Dermis blood vessel endothelial cell (primary cell): Measurements from ENCODE around the gene GUCD1. TPM values are rescaled to one million over a fixed set of nuclear protein-coding genes. Genes with fewer than 3 reads are reported as not detected.
A peak's percentile ranks its signal among the peaks of the same experiment; 100 is the strongest.
"Not testable (repeated sequence)": the region's sequence is repeated elsewhere in the genome, so short reads cannot be mapped to it uniquely, and the experiment has no call there.

ENCODE experiments used
- DNase-seq: peaks from one replicate; pipeline ENCODE4 v3.0.0; 2010
- total RNA-seq: library from RNA; depleted of rRNA; stranded (reverse); fragments of >200 nt; gene quantifications from 2 replicates; pipeline ENCODE4 v1.2.3, GENCODE V29; 2014

Gene GUCD1
- total RNA-seq, result 284 and 311 TPM in 2 replicates

- peak; percentile 48 for DNase-seq
Measured at GRCh38 chr22:24554313-24555164, at the start of gene GUCD1. GUCD1 (minus strand) TSS chr22:24555138; CDS start chr22:24554991, 147 bp downstream.

DNA sequence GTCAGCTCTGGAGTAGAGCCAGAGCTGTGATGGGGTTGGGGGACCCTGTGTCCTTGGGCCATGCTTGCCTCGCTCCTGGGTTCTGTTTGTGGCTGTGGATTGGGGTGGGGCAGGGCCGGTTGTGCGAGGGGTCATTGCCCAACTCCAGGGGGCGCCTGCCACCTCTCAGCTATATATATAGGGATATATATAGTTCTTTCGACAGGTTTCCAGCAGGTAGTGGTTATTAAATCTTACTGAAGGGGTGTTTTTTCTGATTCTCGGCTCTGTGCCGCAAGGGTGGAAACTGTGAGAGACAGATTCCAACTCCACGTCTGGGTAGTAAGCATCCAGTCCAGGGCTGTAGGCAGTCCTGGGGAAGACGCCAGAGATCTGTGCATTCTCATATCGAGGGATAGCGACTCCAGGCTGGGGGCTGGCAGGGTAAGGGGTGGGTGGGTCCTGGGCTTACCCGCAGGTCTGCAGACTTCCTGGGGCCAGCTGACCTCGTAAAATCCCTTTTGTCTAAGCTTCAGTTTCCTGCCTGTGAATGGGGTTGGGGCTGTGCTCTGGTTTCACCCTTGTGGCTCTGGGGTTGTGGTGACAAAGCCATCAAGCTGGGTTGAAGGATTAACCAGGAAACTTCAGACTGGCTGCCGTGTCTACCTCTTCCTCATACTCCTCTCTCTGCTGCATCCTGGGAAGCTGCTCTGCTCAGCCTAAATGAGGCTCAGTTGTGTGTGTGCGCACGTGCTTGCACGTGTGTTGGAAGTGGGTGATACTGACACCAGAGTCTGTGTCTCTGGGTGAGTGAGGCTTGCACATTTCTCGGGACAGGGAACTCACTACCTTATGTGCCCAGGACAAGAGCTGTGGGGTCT lies 49.1 kb upstream of the GUCD1 start:
- not testable (repeated sequence) for DNase-seq

- DNase-seq, result not testable (repeated sequence)
Measured at GRCh38 chr22:24602847-24603769, 48.2 kb upstream of the GUCD1 start, which contains the start of gene GGT1. GGT1 (plus strand) TSS chr22:24603193; CDS start chr22:24611082, 7,889 bp downstream.

DNA sequence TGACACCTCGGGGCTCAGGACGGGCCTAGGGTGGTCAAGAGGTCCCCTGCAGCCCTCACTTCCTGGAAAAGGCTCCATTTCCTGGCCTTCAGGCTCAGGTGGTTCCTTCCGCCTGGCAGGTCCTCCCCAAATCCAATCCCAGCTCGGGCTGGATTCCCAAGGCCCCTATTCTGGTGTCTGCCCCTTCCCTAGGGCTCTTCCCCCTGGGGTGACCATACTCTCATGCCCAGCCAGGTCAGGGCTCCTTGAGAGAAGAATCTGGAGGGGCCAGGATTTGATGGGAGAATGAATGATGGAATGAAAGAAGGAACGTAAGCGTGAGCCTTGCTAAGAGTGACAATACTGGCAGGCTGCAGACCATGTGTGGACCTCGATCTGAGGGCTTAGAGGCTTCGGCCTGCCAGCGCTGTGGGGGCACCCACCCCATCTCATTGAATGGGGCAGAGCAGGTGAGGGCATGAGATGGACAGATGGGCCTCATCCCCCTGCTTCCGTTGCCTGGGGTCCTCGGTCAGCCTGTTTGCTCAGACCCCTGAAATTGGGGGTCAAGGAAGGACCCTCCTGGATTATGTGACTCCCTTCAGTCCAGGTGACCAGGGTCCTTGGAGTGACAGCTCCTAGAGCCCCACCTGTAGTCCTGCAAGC lies 47.3 kb upstream of the GUCD1 start:
- not testable (repeated sequence) for DNase-seq

DNA sequence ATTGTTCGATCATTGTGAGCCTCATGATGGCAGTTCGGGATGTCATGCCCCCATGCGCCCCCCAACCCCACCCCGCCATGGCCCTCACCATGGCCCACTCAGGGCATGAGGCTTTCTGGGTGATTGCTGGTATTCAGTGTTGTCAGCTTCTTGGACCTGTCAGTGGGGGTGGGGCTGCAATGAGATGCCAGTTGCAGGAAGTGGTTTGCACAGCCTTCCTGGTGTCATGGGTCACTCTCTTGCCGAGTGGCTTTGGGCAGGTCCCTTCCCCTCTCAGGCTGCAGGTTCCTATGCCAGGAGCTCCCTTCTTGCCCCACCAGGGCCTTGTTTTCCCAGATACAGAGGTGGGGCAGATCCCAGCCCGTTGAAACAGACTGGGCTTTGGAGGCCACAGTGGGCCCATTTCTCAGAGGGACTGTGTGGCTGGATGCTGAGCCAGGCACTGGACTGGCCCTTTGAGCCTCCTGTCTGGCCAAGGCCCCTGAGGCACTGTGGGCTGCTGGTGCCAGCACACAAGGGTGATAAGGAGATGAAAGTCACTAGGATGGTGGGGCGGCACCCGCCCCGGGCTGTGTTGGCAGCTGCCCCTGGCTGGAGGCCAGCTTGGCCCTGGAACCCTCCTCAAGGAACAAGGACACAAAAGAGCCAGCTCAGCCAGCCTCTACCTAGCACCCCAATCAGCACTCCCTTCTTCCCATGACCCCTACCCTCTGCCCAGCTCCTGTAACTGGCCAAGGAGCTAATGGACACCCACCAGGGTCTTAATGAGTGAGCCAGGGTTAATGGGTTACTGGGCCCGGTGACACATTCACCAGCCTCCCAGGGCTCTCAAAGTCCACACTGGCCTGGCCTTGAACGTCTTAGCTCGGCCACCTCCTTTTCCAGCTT lies 46.5 kb upstream of the GUCD1 start:
- DNase-seq, result no peak

GRCh38 chr22:24599958-24600715 lies 45.2 kb upstream of the GUCD1 start:
- not testable (repeated sequence) for DNase-seq

GRCh38 chr22:24599514-24599913 lies 44.6 kb upstream of the GUCD1 start:
- no peak for DNase-seq

DNA sequence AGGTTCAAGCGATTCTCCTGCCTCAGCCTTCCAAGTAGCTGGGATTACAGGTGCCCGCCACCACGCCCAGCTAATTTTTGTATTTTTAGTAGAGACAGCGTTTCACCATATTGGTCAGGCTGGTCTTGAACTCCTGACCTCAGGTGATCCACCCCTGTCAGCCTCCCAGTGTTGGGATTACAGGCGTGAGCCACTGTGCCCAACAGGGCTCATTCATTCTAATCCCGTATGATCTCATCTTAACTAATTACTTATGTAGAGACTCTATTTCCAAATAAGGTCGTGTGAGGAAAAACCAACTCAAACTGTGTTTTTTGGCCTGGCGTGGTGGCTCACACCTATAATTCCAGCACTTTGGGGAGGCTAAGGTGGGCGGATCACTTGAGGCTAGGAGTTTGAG lies 42.1 kb upstream of the GUCD1 start:
- DNase-seq, result not testable (repeated sequence)

GRCh38 chr22:24595863-24596262 lies 40.9 kb upstream of the GUCD1 start:
- DNase-seq, result no peak

DNA sequence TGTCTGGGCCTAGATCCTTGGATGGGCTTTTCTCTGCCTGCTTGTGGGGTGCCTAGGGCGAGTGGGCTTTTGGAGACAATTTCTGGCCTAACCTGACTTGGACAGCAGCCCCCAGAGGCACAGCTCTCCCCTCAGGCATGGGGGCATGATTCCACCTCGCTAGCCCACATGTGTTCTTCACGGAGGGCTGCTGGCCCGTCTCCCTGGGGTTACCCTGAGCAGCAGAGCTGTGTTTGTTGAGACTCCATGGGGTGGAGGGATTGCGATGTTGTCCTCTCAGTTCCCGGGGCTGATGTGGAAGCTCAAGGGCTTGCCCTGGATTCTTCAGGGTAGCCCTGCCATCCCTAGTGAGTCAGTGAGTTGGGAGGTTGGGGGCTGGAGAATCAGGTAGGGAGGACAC lies 40.3 kb upstream of the GUCD1 start:
- no peak for DNase-seq

DNA sequence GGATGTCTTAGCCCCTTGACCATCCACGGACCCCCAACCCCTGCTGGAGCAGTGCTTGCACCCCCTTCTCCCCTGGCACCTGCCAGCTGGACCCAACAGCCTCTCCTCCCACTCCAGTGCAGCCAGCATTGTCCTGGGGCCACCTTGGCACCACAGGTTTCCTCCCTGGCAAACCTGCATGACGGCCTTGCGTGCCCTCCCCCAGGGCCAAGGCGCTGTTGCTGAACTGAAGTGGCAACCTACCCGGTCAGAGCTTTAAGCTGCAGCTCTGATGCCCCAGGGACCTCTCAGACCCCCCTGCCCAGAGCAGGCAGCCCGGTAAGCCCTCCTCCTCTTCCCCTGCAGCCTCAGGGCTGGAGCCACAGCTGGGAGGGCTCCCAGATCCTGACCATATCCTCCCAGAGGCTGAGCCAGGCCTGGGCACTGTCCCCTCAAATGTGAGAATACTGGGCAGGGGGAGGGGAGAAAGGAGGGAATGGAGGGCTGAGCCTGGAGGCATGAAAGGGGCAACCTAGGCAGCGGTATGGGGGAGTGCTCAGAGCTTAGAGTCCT lies 39.7 kb upstream of the GUCD1 start:
- no peak for DNase-seq

DNA sequence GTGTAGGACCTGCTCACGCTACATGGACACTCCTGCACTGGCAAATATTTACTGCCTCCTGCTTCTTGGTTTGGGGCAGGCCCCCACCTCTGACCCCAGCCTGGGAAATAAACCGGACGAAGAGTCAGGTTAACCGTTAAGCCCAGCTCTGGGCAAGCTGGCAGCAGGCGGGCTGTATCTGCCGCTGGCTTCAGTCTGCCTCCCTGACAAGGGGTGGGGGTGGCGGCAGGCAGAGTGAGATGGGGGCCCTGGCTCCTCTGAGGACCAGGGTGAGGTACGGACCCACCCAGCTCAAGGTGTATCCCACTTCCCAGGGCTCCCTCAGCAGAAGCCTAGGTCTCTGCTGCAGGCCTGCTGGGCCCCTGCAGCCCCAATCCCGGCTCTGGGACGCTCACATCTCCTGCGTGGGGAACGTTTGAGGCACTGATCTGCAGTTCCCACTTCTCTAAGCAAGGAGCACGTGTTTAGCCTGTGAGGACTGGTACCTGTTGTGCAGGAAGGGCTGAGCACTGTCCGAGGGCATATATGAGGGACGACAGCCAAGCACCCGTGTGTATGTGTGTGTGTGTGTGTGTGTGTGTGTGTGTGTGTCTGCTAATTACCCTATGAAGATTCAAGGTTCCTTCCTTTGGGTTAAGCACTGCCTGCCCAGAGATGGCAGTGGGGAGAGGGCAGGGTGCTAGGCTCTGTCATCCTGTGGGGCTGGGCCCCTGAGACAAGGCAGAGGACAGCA lies 39.1 kb upstream of the GUCD1 start:
- no peak for DNase-seq

DNA sequence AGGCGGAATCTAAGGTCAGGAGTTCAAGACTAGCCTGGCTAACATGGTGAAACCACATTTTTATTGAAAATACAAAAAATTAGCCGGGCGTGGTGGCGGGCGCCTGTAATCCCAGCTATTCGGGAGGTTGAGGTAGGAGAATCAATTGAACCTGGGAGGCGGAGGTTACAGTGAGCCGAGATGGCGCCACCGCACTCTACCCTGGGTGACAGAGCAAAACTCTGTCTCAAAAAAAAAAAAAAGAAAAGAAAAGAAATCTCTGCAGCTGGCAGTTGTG lies 38.6 kb upstream of the GUCD1 start:
- DNase-seq, result not testable (repeated sequence)

DNA sequence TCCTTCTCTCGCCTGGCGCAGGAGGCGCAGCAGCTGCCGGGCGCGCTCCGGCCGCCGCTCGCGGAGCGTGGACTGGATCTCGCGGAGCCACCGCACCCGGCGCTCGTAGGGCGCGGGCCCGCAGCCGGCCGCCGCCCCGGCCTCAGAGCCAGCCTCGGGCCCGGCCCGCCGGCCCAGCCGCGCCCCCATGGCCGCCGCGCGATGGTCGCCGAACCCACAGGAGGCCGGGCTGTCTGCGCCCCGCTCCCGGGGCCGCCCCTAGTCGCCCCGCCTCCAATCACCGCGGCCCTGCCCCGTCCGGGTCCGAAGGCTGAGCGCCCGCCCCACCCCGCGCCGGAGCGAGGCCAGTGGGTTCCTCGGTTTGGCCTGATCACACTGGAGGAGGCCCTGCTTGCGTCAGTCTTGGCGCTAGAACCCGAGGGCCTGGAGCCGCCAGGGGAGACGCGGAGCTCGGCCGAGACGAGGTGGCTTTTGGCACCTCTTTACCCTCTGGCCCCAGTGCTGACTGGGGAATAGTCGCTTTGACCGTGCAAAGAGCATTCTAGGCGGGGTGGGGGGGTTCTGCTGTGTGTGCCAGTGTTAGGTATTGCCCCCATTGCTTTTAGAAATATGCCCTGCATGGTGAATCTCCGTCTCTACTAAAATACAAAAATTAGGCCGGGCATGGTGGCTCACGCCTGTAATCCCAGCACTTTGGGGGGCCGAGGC lies 38.1 kb upstream of the GUCD1 start, which contains the start of gene LRRC75B:
TSS of gene LRRC75B (minus strand) at position 223 of the 708 bp plus-strand sequence. CDS start at position 189, 34 bp downstream.
- peak; percentile 79 for DNase-seq

DNA sequence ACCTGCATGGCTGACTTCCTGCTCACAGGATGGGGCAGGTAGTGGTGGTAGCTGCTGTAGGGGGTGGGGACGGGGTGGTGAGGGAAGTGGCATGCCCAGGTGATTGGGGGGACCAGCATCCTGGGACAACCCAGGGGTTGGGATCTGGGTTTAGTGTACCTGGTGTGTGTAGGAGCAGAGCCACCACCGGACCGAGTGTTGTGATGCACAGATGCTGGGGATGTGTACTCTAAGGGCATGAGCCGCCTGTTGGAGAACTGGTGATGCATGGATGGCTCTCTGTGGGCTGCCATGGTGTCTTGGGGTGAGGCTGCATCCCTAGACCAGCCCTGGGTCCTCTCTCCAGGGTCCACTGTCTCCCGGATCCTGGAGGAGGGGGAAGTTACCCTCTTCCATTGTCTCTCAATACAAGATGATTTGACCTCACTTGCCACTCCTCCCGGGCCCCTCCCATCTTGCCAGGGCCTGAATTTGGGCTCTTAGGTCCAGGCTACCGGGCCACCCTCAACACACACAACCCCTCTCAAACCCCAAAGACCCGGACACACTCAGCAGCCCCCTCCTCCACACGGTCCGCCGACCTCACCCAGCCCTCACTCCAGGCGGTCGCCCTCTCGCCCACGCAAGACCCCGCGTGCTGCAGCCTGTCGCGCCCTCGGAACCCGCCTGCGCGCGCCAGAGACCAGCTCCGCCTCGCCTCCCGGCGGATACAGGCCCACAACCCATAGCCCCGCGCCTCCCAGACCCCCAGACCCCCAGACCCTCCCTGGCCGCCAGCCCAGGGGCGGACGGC lies 37.3 kb upstream of the GUCD1 start:
- no peak for DNase-seq

DNA sequence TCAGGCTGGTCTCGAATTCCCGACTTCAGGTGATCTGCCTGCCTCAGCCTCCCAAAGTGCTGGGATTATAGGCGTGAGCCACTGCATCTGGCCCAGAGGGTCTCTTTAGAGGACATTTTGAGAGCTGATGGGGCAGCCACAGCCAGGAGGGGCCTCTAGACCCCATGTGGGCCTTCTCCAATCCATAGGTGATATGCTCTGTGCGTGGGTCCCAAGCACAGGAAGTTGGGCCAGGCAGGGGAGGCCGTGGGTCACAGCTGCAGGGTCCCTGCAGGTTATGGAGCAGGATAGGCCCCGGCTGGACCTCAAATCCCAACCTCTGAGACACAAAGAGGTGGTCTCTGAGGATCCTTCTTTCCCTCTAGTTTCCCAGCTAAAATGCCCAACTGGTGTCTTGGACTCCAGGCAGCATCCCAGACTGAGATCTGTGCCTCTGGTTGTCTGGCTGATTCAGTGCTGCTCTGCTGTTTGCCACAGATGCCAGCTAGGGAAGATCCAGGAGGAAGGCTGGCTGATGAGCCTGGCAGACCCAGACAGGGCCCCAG lies 36.4 kb upstream of the GUCD1 start:
- no peak for DNase-seq

- no peak for DNase-seq
Measured at GRCh38 chr22:24590596-24591173, 35.7 kb upstream of the GUCD1 start.
